ENCODE measurements around the gene KPNA3.

DNA sequence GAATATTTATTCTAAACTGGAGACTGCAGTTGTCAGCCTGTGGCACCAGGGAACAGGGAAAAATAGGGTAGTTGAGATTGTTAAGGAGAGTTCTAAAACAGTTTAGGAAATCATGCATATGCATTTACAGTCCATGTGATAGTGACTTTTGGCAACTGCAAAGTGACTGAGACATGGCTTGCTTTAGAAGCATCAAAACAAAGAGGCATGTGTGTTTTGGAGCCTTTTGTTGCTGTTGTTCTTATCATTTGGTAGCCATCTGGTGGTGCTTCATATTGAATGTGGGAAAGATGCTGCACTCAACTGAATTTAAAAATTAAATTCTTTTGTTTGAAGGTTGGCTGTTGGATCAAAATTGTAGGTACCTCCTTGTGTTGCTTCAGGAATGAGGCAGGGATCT is 91.0 kb downstream of the KPNA3 start:
- TF ChIP-seq, protein P1, sequence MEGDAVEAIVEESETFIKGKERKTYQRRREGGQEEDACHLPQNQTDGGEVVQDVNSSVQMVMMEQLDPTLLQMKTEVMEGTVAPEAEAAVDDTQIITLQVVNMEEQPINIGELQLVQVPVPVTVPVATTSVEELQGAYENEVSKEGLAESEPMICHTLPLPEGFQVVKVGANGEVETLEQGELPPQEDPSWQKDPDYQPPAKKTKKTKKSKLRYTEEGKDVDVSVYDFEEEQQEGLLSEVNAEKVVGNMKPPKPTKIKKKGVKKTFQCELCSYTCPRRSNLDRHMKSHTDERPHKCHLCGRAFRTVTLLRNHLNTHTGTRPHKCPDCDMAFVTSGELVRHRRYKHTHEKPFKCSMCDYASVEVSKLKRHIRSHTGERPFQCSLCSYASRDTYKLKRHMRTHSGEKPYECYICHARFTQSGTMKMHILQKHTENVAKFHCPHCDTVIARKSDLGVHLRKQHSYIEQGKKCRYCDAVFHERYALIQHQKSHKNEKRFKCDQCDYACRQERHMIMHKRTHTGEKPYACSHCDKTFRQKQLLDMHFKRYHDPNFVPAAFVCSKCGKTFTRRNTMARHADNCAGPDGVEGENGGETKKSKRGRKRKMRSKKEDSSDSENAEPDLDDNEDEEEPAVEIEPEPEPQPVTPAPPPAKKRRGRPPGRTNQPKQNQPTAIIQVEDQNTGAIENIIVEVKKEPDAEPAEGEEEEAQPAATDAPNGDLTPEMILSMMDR (IDR thresholded peaks at IDR 0.05), result no peak
- TF ChIP-seq POLR2A (IDR thresholded peaks at IDR 0.05) (no peak), EP300 (IDR thresholded peaks at IDR 0.05) (no peak)

All from ovary (tissue), 3 donors.